IPS-18c (cell line): ENCODE results near the gene TOMM7.

ENCODE experiments used
- H3K4me3 ChIP-seq: 2 replicates; pipeline ENCODE4 v1.7.0; 2013; ENCODE audit warnings: low read depth, mild to moderate bottlenecking, low read length, moderate library complexity; ENCODE audit not compliant: insufficient read depth
- H3K9me3 ChIP-seq: one replicate; pipeline ENCODE4 v1.6.1; 2013; ENCODE audit warnings: mild to moderate bottlenecking, low read length, moderate library complexity; ENCODE audit not compliant: control insufficient read depth, insufficient read depth

Gene TOMM7

DNA sequence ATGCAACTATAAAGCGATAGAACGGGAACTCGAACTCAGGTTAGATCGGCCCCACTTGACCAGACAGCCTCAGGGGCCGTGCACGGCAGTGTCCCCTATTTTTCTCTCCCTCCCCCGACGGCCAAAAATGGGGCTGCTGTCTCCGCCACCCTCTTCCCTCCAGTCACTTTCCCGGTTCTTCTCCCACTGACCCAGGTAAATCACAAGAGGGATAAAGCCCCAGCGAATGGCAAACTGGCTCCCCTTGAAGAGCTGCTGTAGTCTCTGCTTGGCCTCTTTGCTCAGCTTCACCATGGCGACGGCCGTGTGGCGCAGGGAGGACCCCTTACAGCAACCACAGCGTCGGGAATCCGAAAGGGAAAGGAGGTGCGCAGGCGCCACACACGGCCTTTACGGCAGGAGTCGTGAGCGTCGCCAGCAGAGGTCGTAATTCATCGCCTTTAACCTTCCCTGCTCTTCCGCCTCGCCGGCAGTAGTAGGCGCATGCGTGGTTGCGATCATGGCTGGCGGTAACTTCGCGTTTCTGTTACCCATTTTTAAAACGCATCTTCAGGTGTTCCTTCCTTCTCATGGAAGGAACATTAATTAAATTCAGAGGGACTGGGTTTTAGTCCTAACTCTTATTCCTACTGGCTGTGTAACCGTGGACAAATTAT, at the start of gene TOMM7:
TOMM7 (minus strand) TSS at position 364 of the 656 bp plus-strand sequence; CDS start at position 294, 70 bp downstream.
- H3K4me3 ChIP-seq: peak within 1 kb of the TSS; percentile 94
- H3K9me3 ChIP-seq: no peaks in the 10 kb centered on the region

GRCh38 chr7:22872096-22872807, 49.6 kb upstream of the TOMM7 start:
- no peak overlapping the region for H3K4me3 ChIP-seq
- peaks cover 3% of the 10 kb centered on the region for H3K9me3 ChIP-seq

- peaks cover 3% of the 10 kb centered on the region for H3K9me3 ChIP-seq
- H3K4me3 ChIP-seq: no peak overlapping the region
Measured at GRCh38 chr7:22871661-22872060, 49.0 kb upstream of the TOMM7 start.

GRCh38 chr7:22868509-22868908, 45.9 kb upstream of the TOMM7 start:
- no peak overlapping the region for H3K4me3 ChIP-seq
- peaks cover 3% of the 10 kb centered on the region for H3K9me3 ChIP-seq

- H3K9me3 ChIP-seq: peaks cover 3% of the 10 kb centered on the region
- no peak overlapping the region for H3K4me3 ChIP-seq
Measured at GRCh38 chr7:22867589-22867988, 44.9 kb upstream of the TOMM7 start.

DNA sequence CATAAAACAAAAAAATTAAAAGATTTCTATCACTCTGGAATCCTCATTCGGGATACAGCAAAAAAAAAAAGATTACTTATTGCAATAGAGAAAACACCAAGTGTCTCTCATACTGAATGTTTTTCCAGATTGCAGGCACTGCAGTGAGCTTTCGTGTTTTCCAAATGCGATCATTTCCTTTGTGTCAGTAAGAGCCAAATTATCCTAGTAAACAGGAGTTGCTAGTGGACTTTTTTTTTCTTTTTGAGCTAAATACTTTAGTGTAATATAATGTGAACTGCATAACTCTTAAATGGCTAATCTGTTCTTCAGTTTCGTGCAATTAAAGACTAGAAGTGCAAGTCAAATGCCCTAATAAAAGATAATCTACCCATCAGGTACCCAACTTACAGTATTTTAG, 44.4 kb upstream of the TOMM7 start:
- H3K9me3 ChIP-seq: peaks cover 3% of the 10 kb centered on the region
- H3K4me3 ChIP-seq: no peak overlapping the region

- H3K4me3 ChIP-seq: no peak overlapping the region
- peaks cover 3% of the 10 kb centered on the region for H3K9me3 ChIP-seq
Measured at GRCh38 chr7:22865602-22865960, 42.9 kb upstream of the TOMM7 start.

GRCh38 chr7:22864855-22865601, 42.4 kb upstream of the TOMM7 start:
- peaks cover 3% of the 10 kb centered on the region for H3K9me3 ChIP-seq

GRCh38 chr7:22864301-22864700, 41.7 kb upstream of the TOMM7 start:
- no peak overlapping the region for H3K4me3 ChIP-seq
- peaks cover 3% of the 10 kb centered on the region for H3K9me3 ChIP-seq

More at GRCh38 chr7:22864855-22865601, 42.4 kb upstream of the TOMM7 start:
- no peak overlapping the region for H3K4me3 ChIP-seq

DNA sequence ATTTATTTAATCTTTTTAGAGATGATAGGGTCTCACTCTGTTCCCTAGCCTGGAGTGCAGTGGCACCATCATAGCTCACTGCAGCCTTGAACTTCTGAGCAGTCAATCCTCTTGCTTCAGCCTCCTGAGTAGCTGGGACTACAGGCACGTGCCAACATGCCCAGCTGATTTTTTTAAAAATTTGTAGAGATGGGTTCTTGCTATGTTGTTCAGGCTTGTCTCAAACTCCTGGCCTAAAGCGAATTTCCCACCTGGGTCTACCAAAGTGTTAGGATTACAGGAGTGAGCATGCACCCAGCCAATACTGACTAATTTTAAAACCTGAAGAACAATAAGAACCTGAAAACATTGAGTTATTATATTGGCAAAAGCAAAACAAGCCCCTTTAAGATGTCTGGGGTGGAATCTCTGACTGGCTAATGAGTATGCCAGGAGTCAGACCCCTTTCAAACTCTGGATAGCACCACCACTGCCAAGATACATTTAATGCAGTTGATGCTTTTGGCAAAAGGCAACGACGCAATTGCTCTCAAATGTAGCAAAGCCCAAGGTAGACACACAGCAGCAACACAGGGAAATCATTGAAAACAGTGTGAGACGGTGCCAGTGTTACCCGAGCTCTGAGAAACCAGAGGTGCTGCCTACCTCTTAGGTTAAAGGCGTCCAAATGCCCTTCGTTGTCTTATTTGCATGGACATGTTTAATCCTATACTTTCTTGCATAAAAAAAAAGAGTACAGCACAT, 40.7 kb upstream of the TOMM7 start:
- Histone ChIP-seq H3K4me3 (no peak overlapping the region), H3K9me3 (peaks cover under 1% of the 10 kb centered on the region)

GRCh38 chr7:22861576-22861975, 38.9 kb upstream of the TOMM7 start:
- no peaks in the 10 kb centered on the region for H3K9me3 ChIP-seq
- H3K4me3 ChIP-seq: no peak overlapping the region

DNA sequence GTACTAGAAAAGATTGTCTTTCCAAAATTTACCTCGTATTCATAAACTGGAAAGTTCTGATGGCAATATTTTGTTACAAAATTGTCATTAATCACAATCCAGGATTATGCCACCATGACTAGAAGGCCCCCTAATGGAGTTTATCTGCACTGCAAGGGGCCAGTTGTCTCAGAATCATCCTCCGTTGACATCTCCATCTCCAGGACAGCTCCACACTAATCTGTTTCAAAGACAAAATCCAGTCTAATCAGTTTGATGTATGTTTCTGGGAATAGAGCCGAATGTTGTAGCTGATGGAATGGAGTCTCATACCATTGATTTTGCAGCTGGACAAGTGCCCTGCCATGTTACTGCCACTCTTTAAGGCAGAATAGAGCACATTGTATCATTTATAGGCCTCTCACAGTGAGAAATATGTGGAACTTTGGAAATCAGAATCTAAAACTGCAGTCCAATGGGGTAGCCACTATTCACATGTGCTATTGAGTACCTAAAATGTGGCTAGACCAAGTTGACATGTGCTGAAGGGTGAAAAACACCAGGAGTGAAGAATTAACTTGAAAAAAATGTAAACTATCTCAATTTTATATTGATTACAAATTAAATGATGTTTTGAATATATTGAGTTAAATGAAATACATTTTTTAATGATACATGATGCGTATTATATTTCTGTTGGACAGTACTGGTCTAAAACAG, 38.3 kb upstream of the TOMM7 start:
- H3K4me3 ChIP-seq: no peak overlapping the region
- H3K9me3 ChIP-seq: no peaks in the 10 kb centered on the region

- H3K9me3 ChIP-seq: no peaks in the 10 kb centered on the region
- H3K4me3 ChIP-seq: no peak overlapping the region
Measured at GRCh38 chr7:22860337-22860736, 37.7 kb upstream of the TOMM7 start.

GRCh38 chr7:22859641-22860290, 37.1 kb upstream of the TOMM7 start:
- Histone ChIP-seq H3K9me3 (no peaks in the 10 kb centered on the region), H3K4me3 (no peak overlapping the region)

GRCh38 chr7:22858640-22859561, 36.3 kb upstream of the TOMM7 start:
- Histone ChIP-seq H3K9me3 (no peaks in the 10 kb centered on the region), H3K4me3 (no peak overlapping the region)

- no peak overlapping the region for H3K4me3 ChIP-seq
- no peaks in the 10 kb centered on the region for H3K9me3 ChIP-seq
Measured at GRCh38 chr7:22858274-22858639, 35.6 kb upstream of the TOMM7 start.
